Ecto neural progenitor cell (in vitro differentiated cells): ENCODE measurements around the gene FLNC.

Experiments used
- DNase-seq: peaks from one replicate; pipeline ENCODE4 v3.0.0-alpha.2; 2018; ENCODE audit warnings: low spot score

The FLNC gene

GRCh38 chr7:128865303-128865702 is 35.1 kb downstream of the FLNC start:
- no peak for DNase-seq

GRCh38 chr7:128865996-128866877 is 36.0 kb downstream of the FLNC start:
- DNase-seq: no peak

- DNase-seq: no peak
These were observed 37.0 kb downstream of the FLNC start for GRCh38 chr7:128867241-128867640.

- no peak for DNase-seq
These were observed 37.8 kb downstream of the FLNC start for GRCh38 chr7:128867842-128868623.

- no peak for DNase-seq
These were observed 38.5 kb downstream of the FLNC start for GRCh38 chr7:128868624-128869137.

- DNase-seq: peak; percentile 81
These were observed 39.1 kb downstream of the FLNC start for GRCh38 chr7:128869138-128869943.

- peak; percentile 68 for DNase-seq
These were observed 39.7 kb downstream of the FLNC start for GRCh38 chr7:128869944-128870285.

- no peak for DNase-seq
These were observed 40.8 kb downstream of the FLNC start for GRCh38 chr7:128871050-128871449.

GRCh38 chr7:128872394-128872824 is 42.2 kb downstream of the FLNC start:
- no peak for DNase-seq

- no peak for DNase-seq
These were observed 43.0 kb downstream of the FLNC start for GRCh38 chr7:128873234-128873633.

GRCh38 chr7:128874140-128875031 is 44.2 kb downstream of the FLNC start:
- DNase-seq: no peak

GRCh38 chr7:128875523-128875948 is 45.3 kb downstream of the FLNC start:
- DNase-seq: no peak

GRCh38 chr7:128876127-128876526 is 45.9 kb downstream of the FLNC start:
- DNase-seq: no peak

- no peak for DNase-seq
These were observed 46.4 kb downstream of the FLNC start for GRCh38 chr7:128876586-128876977.

GRCh38 chr7:128876978-128877755 is 47.0 kb downstream of the FLNC start:
- DNase-seq: no peak

GRCh38 chr7:128877756-128878120 is 47.5 kb downstream of the FLNC start:
- no peak for DNase-seq

- no peak for DNase-seq
These were observed 48.3 kb downstream of the FLNC start for GRCh38 chr7:128878226-128879105.

GRCh38 chr7:128879461-128879938 is 49.3 kb downstream of the FLNC start:
- no peak for DNase-seq
